SK-N-SH (cell line): ENCODE data around the gene APOLD1. TPM values are rescaled to one million over a fixed set of nuclear protein-coding genes. Genes with fewer than 3 reads are reported as not detected.

Source experiments
- CTCF ChIA-PET: fragments of 300-600, 350-600 bp; formaldehyde crosslinking; extraction: SDS; loops from one replicate; lab custom pipeline; 2021; lab: Yijun Ruan, JAX
- POLR2A ChIA-PET: fragments of 350-600 bp; sonication (Branson Sonifier 250); formaldehyde crosslinking; extraction: SDS; loops from one replicate; lab custom pipeline; 2020; ENCODE audit warnings: antibody characterized with exemption, inconsistent platforms; lab: Yijun Ruan, JAX
- DNase-seq: peaks from one replicate; pipeline ENCODE4 v3.0.0; 2012
- H2AFZ ChIP-seq: fragments of 200-600 bp; sonication (generic); 2 replicates; pipeline ENCODE4 v1.8.1; 2016; ENCODE audit warnings: antibody characterized with exemption, mild to moderate bottlenecking, low read depth
- H3F3A ChIP-seq: fragments of 200-600 bp; sonication (generic); replicated peaks from 2 replicates; pipeline ENCODE3; 2016; ENCODE audit warnings: antibody characterized with exemption, mild to moderate bottlenecking; ENCODE audit not compliant: insufficient read depth
- H3K27ac ChIP-seq, 2 experiments: fragments of 200-500 bp in 1 of 2; fragments of 200-600 bp in 1 of 2; sonication (Bioruptor generic) in 1 of 2; sonication (generic), shearing (Covaris generic) in 1 of 2; 2 replicates each; pipeline versions ENCODE4 v1.5.1 to v1.6.1; 2014 to 2016; ENCODE audit warnings: low read depth in 2 of 2, inconsistent platforms in 1 of 2, low read length in 1 of 2, mild to moderate bottlenecking in 1 of 2, mixed read lengths in 1 of 2
- H3K27me3 ChIP-seq: fragments of 200-600 bp; sonication (generic), shearing (Covaris generic); 2 replicates; pipeline ENCODE4 v1.6.1; 2016; ENCODE audit warnings: mixed run types; ENCODE audit not compliant: insufficient read depth
- H3K36me3 ChIP-seq, 2 experiments: fragments of 200-500 bp in 1 of 2; fragments of 200-600 bp in 1 of 2; sonication (Bioruptor generic) in 1 of 2; sonication (generic) in 1 of 2; replicated peaks in 1 of 2; 2 replicates each; pipeline versions ENCODE3 to v1.5.1; 2014 to 2016; ENCODE audit warnings: low read length in 1 of 2, mild to moderate bottlenecking in 1 of 2; ENCODE audit not compliant: insufficient read depth in 2 of 2, control insufficient read depth in 1 of 2
- H3K4me1 ChIP-seq, 2 experiments: fragments of 200-500 bp in 1 of 2; fragments of 200-600 bp in 1 of 2; sonication (Bioruptor generic) in 1 of 2; sonication (generic), shearing (Covaris generic) in 1 of 2; 2 replicates each; pipeline versions ENCODE4 v1.5.1 to v1.6.1; 2014 to 2016; ENCODE audit warnings: low read depth in 1 of 2, low read length in 1 of 2, mixed run types in 1 of 2; ENCODE audit not compliant: insufficient read depth in 2 of 2, control insufficient read depth in 1 of 2
- H3K4me2 ChIP-seq: fragments of 200-600 bp; sonication (generic), shearing (Covaris generic); 2 replicates; pipeline ENCODE4 v1.6.1; 2017; ENCODE audit warnings: mixed run types
- H3K4me3 ChIP-seq, 2 experiments: fragments of 200-500 bp in 1 of 2; fragments of 200-600 bp in 1 of 2; sonication (Bioruptor generic) in 1 of 2; sonication (generic), shearing (Covaris generic) in 1 of 2; 2 replicates each; pipeline versions ENCODE4 v1.5.1 to v1.8.1; 2014 to 2016; ENCODE audit warnings: low read depth in 2 of 2, inconsistent platforms in 1 of 2, low read length in 1 of 2, mild to moderate bottlenecking in 1 of 2, mixed read lengths in 1 of 2, moderate library complexity in 1 of 2
- H3K79me2 ChIP-seq: fragments of 200-600 bp; sonication (generic); 2 replicates; pipeline ENCODE4 v1.8.1; 2017; ENCODE audit warnings: mild to moderate bottlenecking; ENCODE audit not compliant: insufficient read depth
- H3K9ac ChIP-seq: fragments of 200-600 bp; sonication (generic); 2 replicates; pipeline ENCODE4 v1.6.1; 2017; ENCODE audit warnings: mixed run types
- H3K9me2 ChIP-seq: fragments of 200-600 bp; sonication (generic); 2 replicates; pipeline ENCODE4 v1.6.1; 2017; ENCODE audit warnings: mixed run types
- H3K9me3 ChIP-seq: fragments of 200-600 bp; sonication (generic); 2 replicates; pipeline ENCODE4 v1.6.1; 2017; ENCODE audit warnings: mixed run types, mild to moderate bottlenecking, moderate library complexity
- H4K20me1 ChIP-seq: fragments of 200-600 bp; sonication (generic); 2 replicates; pipeline ENCODE4 v1.6.1; 2017; ENCODE audit warnings: mild to moderate bottlenecking, mixed run types; ENCODE audit not compliant: insufficient read depth
- CTCF ChIP-seq: fragments of 200-600 bp; sonication (generic); IDR thresholded peaks from 2 replicates; pipeline ENCODE4 v1.6.1; 2017; ENCODE audit warnings: antibody characterized with exemption, mild to moderate bottlenecking, moderate library complexity
- ELF1 ChIP-seq: IDR thresholded peaks from 2 replicates; pipeline ENCODE4 v1.4.0; 2012
- FOXJ3 ChIP-seq: sonication (generic); formaldehyde crosslinking; IDR thresholded peaks from 2 replicates; pipeline ENCODE4 v1.5.1; 2020; ENCODE audit warnings: mild to moderate bottlenecking, missing genetic modification reagents
- FOXM1 ChIP-seq: IDR thresholded peaks from 2 replicates; pipeline ENCODE4 v1.4.0; 2012; ENCODE audit warnings: low read depth, mild to moderate bottlenecking
- GATA2 ChIP-seq: sonication (generic); formaldehyde crosslinking; IDR thresholded peaks from 2 replicates; pipeline ENCODE4 v1.5.0; 2020; ENCODE audit warnings: mild to moderate bottlenecking, missing genetic modification reagents
- IRF3 ChIP-seq: fragments of 150-350 bp; IDR thresholded peaks from 2 replicates; pipeline ENCODE4 v1.6.1; 2016; ENCODE audit warnings: mild to moderate bottlenecking, low read depth, low read length
- JUND ChIP-seq: IDR thresholded peaks from 2 replicates; pipeline ENCODE4 v1.4.0; 2012
- MEF2A ChIP-seq: IDR thresholded peaks from 2 replicates; pipeline ENCODE4 v1.4.0; 2012; ENCODE audit warnings: low read depth, borderline replicate concordance
- MXI1 ChIP-seq: IDR thresholded peaks from 2 replicates; pipeline ENCODE4 v1.6.1; 2012; ENCODE audit warnings: mild to moderate bottlenecking, low read depth, low read length, improper control_type of control experiment
- PBX3 ChIP-seq: IDR thresholded peaks from 2 replicates; pipeline ENCODE4; 2012
- RAD21 ChIP-seq: IDR thresholded peaks from 2 replicates; pipeline ENCODE4 v1.6.1; 2012; ENCODE audit warnings: mild to moderate bottlenecking, low read length
- RCOR1 ChIP-seq: fragments of 150-350 bp; IDR thresholded peaks from 2 replicates; pipeline ENCODE4 v1.6.1; 2017; ENCODE audit warnings: antibody characterized with exemption, low read length
- RXRA ChIP-seq: IDR thresholded peaks from 2 replicates; pipeline ENCODE4 v1.4.0; 2012; ENCODE audit warnings: low read depth, mild to moderate bottlenecking, borderline replicate concordance
- TAF1 ChIP-seq: IDR thresholded peaks from 2 replicates; pipeline ENCODE4 v1.6.1; 2012; ENCODE audit warnings: low read depth, mild to moderate bottlenecking, low read length, moderate library complexity, borderline replicate concordance
- TCF12 ChIP-seq: IDR thresholded peaks from 2 replicates; pipeline ENCODE4 v1.4.0; 2012
- YY1 ChIP-seq: IDR thresholded peaks from 2 replicates; pipeline ENCODE4 v1.4.0; 2012; ENCODE audit warnings: low read depth, mild to moderate bottlenecking
- ZBTB33 ChIP-seq: IDR thresholded peaks from 2 replicates; pipeline ENCODE4 v1.4.0; 2012; ENCODE audit warnings: low read depth, borderline replicate concordance
- WGBS: methylation state at CpG from one replicate; pipeline ENCODE4 v1.1.6; 2017; ENCODE audit warnings: low lambda C conversion rate; 5-methylcytosine and 5-hydroxymethylcytosine counted together
- polyA plus RNA-seq, 3 experiments: library from polyadenylated mRNA; depleted of rRNA; stranded (reverse); fragments of >200 nt; gene quantifications; 2 replicates each; pipeline ENCODE4 v1.2.3, GENCODE V29; 2012

The APOLD1 gene
- polyA plus RNA-seq, 1 of the 3 experiments (the other 2 are of a cell fraction), result 1.7 TPM

- DNase-seq, result no peak
- Histone ChIP-seq H4K20me1 (no peaks in the 10 kb centered on the region), H3K79me2 (no peaks in the 10 kb centered on the region), H3K27me3 (no peaks in the 10 kb centered on the region), H2AFZ (no peak overlapping the region), H3K9me3 (no peaks in the 10 kb centered on the region), H3K4me3 (no peak overlapping the region), H3K9ac (no peak overlapping the region), H3K36me3 (no peaks in the 10 kb centered on the region), H3K4me2 (no peak overlapping the region), H3K9me2 (no peaks in the 10 kb centered on the region), H3K27ac (no peak overlapping the region), H3K4me1 (peaks cover 4 to 8% of the 10 kb centered on the region in 2 experiments; a peak in 2 of 4 replicates), H3F3A (peaks cover 8% of the 10 kb centered on the region)
- ChIA-PET POLR2A (no interaction called here), CTCF (interaction anchor here (0.8 to 2.1 kb wide), 4 partner anchors 9 to 61 kb away, joined by 3 to 8 read pairs (median 6); partner anchors contain the start of gene DDX47)
- TF ChIP-seq FOXJ3 (CRISPR knock-in tag) (no peak), RXRA (no peak), GATA2 (no peak), JUND (no peak), CTCF (no peak), YY1 (no peak), TAF1 (no peak), IRF3 (no peak), MXI1 (no peak), RCOR1 (no peak)
- WGBS, result 75% methylated on average over 1 of the region's 1 CpG
Observed at GRCh38 chr12:12798480-12798879, 13.0 kb downstream of the APOLD1 start.

GRCh38 chr12:12799163-12799920, 13.9 kb downstream of the APOLD1 start:
- Histone ChIP-seq H3F3A (peaks cover 15% of the 10 kb centered on the region), H2AFZ (no peak overlapping the region), H3K79me2 (no peaks in the 10 kb centered on the region), H4K20me1 (no peaks in the 10 kb centered on the region), H3K9ac (no peak overlapping the region), H3K27me3 (no peaks in the 10 kb centered on the region), H3K4me2 (no peak overlapping the region), H3K4me3 (no peak overlapping the region), H3K9me2 (no peaks in the 10 kb centered on the region), H3K4me1 (peaks cover 4 to 16% of the 10 kb centered on the region in 2 experiments; a peak in 2 of 4 replicates), H3K9me3 (no peaks in the 10 kb centered on the region), H3K36me3 (no peaks in the 10 kb centered on the region), H3K27ac (no peak overlapping the region)
- ChIA-PET POLR2A (no interaction called here), CTCF (interaction anchor here (1.8 to 3.0 kb wide), 2 partner anchors 10 to 13 kb away, joined by 8 to 10 read pairs; partner anchors contain the start of gene DDX47)
- WGBS, result 77% methylated on average over 8 of the region's 8 CpGs
- DNase-seq, result no peak
- TF ChIP-seq TCF12, result no peak
- TF ChIP-seq IRF3, result no peak
- no peak for TF ChIP-seq ZBTB33
- no peak for TF ChIP-seq MEF2A
- TF ChIP-seq ELF1, result no peak
- TF ChIP-seq RAD21, result no peak
- TF ChIP-seq PBX3, result no peak
- TF ChIP-seq TAF1, result no peak
- no peak for TF ChIP-seq FOXM1
- no peak for TF ChIP-seq RXRA
- TF ChIP-seq CTCF, result no peak
